Liver (tissue), 9 donors: ENCODE results near the gene ATP10A. TPM values are rescaled to one million over a fixed set of nuclear protein-coding genes. Genes with fewer than 3 reads are reported as not detected.

Experiments
- DNase-seq: peaks from one replicate; pipeline ENCODE4 v3.0.0-alpha.2; 2017; ENCODE audit warnings: low spot score
- H3K27ac ChIP-seq, 2 donors: one replicate each; pipeline ENCODE4 v1.7.0; 2013; ENCODE audit warnings: inconsistent platforms in 2 of 2, low read length in 2 of 2, control low read depth in 1 of 2, low read depth in 1 of 2, mild to moderate bottlenecking in 1 of 2
- H3K27me3 ChIP-seq, 4 donors: one replicate each; pipeline versions ENCODE4 v1.6.1 to v1.7.0; 2013; ENCODE audit warnings: low read length in 3 of 4, inconsistent platforms in 1 of 4, mild to moderate bottlenecking in 1 of 4, moderate library complexity in 1 of 4; ENCODE audit not compliant: control insufficient read depth in 4 of 4, insufficient read depth in 4 of 4
- H3K36me3 ChIP-seq, 4 donors: one replicate each; pipeline versions ENCODE4 v1.6.1 to v1.7.0; 2013; ENCODE audit warnings: low read length in 3 of 4, mild to moderate bottlenecking in 3 of 4, low read depth in 1 of 4, moderate library complexity in 1 of 4; ENCODE audit not compliant: control insufficient read depth in 4 of 4, insufficient read depth in 3 of 4
- H3K4me1 ChIP-seq, 4 donors: one replicate each; pipeline versions ENCODE4 v1.6.1 to v1.7.0; 2013; ENCODE audit warnings: low read length in 3 of 4, mild to moderate bottlenecking in 3 of 4, moderate library complexity in 1 of 4; ENCODE audit not compliant: control insufficient read depth in 4 of 4, insufficient read depth in 4 of 4
- H3K4me3 ChIP-seq, 3 donors: one replicate each; pipeline versions ENCODE4 v1.6.1 to v1.7.0; 2013; ENCODE audit warnings: low read length in 3 of 3, control low read depth in 1 of 3, low read depth in 1 of 3, mild to moderate bottlenecking in 1 of 3
- H3K9ac ChIP-seq, 2 donors: one replicate each; pipeline ENCODE4 v1.7.0; 2013; ENCODE audit warnings: low read length in 2 of 2, mild to moderate bottlenecking in 2 of 2, moderate library complexity in 2 of 2, control low read depth in 1 of 2, low read depth in 1 of 2
- H3K9me3 ChIP-seq, 4 donors: one replicate each; pipeline versions ENCODE4 v1.6.1 to v1.7.0; 2013; ENCODE audit warnings: low read length in 3 of 4; ENCODE audit not compliant: control insufficient read depth in 4 of 4
- ATF3 ChIP-seq: IDR thresholded peaks from 2 replicates; pipeline ENCODE4 v1.6.1; 2016; ENCODE audit warnings: antibody characterized with exemption
- CTCF ChIP-seq: fragments of 150-350 bp; IDR thresholded peaks from 2 replicates; pipeline ENCODE4 v1.5.1; 2017; ENCODE audit warnings: improper control_type of control experiment, low read depth, low read length; ENCODE audit not compliant: missing input control
- EGR1 ChIP-seq, 2 donors: IDR thresholded peaks; 2 replicates each; pipeline ENCODE4 v1.6.1; 2016 to 2018; ENCODE audit warnings: antibody characterized with exemption in 2 of 2, low read depth in 2 of 2
- FOXA1 ChIP-seq: IDR thresholded peaks from 2 replicates; pipeline ENCODE4 v1.6.1; 2016; ENCODE audit warnings: antibody characterized with exemption
- FOXA2 ChIP-seq: IDR thresholded peaks from 2 replicates; pipeline ENCODE4 v1.6.1; 2016; ENCODE audit warnings: antibody characterized with exemption
- GABPA ChIP-seq, 2 donors: IDR thresholded peaks in 1 of 2; conservative IDR thresholded peaks in 1 of 2; 2 replicates each; pipeline ENCODE4 v1.6.1; 2016; ENCODE audit warnings: antibody characterized with exemption in 2 of 2, mild to moderate bottlenecking in 1 of 2, moderate library complexity in 1 of 2
- HNF4A ChIP-seq, 2 donors: conservative IDR thresholded peaks; 2 replicates each; pipeline ENCODE4 v1.6.1; 2016; ENCODE audit warnings: antibody characterized with exemption in 2 of 2, mild to moderate bottlenecking in 2 of 2
- HNF4G ChIP-seq: IDR thresholded peaks from 2 replicates; pipeline ENCODE4 v1.6.1; 2016; ENCODE audit warnings: antibody characterized with exemption
- JUND ChIP-seq, 2 donors: IDR thresholded peaks; 2 replicates each; pipeline ENCODE4 v1.6.1; 2016; ENCODE audit warnings: antibody characterized with exemption in 2 of 2
- MAX ChIP-seq: IDR thresholded peaks from 2 replicates; pipeline ENCODE4 v1.6.1; 2016; ENCODE audit warnings: antibody characterized with exemption
- NR2F2 ChIP-seq: IDR thresholded peaks from 2 replicates; pipeline ENCODE4 v1.6.1; 2016; ENCODE audit warnings: antibody characterized with exemption
- RAD21 ChIP-seq, 2 donors: IDR thresholded peaks; 2 replicates each; pipeline ENCODE4 v1.6.1; 2016; ENCODE audit warnings: antibody characterized with exemption in 2 of 2, mild to moderate bottlenecking in 2 of 2
- REST ChIP-seq: IDR thresholded peaks from 2 replicates; pipeline ENCODE4 v1.6.1; 2016; ENCODE audit warnings: antibody characterized with exemption, mild to moderate bottlenecking
- RXRA ChIP-seq, 2 donors: IDR thresholded peaks; 2 replicates each; pipeline ENCODE4 v1.6.1; 2017 to 2018; ENCODE audit warnings: antibody characterized with exemption in 2 of 2, mild to moderate bottlenecking in 1 of 2
- SP1 ChIP-seq: IDR thresholded peaks from 2 replicates; pipeline ENCODE4 v1.6.1; 2018; ENCODE audit warnings: antibody characterized with exemption, mild to moderate bottlenecking
- TAF1 ChIP-seq: conservative IDR thresholded peaks from 2 replicates; pipeline ENCODE4 v1.6.1; 2016; ENCODE audit warnings: antibody characterized with exemption, mild to moderate bottlenecking
- YY1 ChIP-seq: IDR thresholded peaks from 2 replicates; pipeline ENCODE4 v1.6.1; 2016; ENCODE audit warnings: antibody characterized with exemption, mild to moderate bottlenecking
- ZBTB33 ChIP-seq: IDR thresholded peaks from 2 replicates; pipeline ENCODE4 v1.6.1; 2016; ENCODE audit warnings: antibody characterized with exemption
- WGBS: extraction: QIAGEN DNeasy Blood & Tissue Kit; methylation state at CpG from one replicate; pipeline ENCODE4 v1.1.7; 2013; 5-methylcytosine and 5-hydroxymethylcytosine counted together
- polyA plus RNA-seq, 2 donors: library from polyadenylated mRNA; stranded (reverse) in 1 of 2; unstranded in 1 of 2; fragments of 200-250 nt in 1 of 2; fragments of >200 nt in 1 of 2; fragmentation: Nextera tagmentation in 1 of 2; extraction: Ambion mirVana in 1 of 2; gene quantifications; one replicate each; pipeline versions ENCODE4 v1.2.1 to v1.2.3, GENCODE V29; 2013 to 2015
- total RNA-seq, 2 donors: library from RNA; depleted of rRNA; stranded (reverse); fragments of >200 nt; gene quantifications; one replicate each; pipeline ENCODE4 v1.2.3, GENCODE V29; 2014
- donor health status: healthy.
- donor health status: healthy.
- donor health status: healthy.
- donor health status: healthy.
- donor health status: healthy.

The ATP10A gene
- total and polyA plus RNA-seq, 4 donors: 0.22 to 1.8 (median 0.39) TPM

- H3K9me3 ChIP-seq: no peaks in the 10 kb centered on the region
- H3K9ac ChIP-seq: no peak overlapping the region
- H3K27ac ChIP-seq: no peak overlapping the region
- no peaks in the 10 kb centered on the region for H3K4me1 ChIP-seq
- no peaks in the 10 kb centered on the region for H3K36me3 ChIP-seq
- TF ChIP-seq SP1 (no peak), TAF1 (no peak), JUND (IDR thresholded peaks at IDR 0.05) (no peak), HNF4G (no peak), RAD21 (IDR thresholded peaks at IDR 0.05) (no peak), ZBTB33 (no peak), HNF4A (conservative IDR thresholded peaks at IDR 0.05) (no peak), EGR1 (IDR thresholded peaks at IDR 0.05; ENCODE audit: low read depth in 2 of 2) (no peak), REST (no peak), GABPA (IDR thresholded peaks at IDR 0.05 in 1 of 2, conservative IDR thresholded peaks at IDR 0.05 in 1 of 2) (no peak), CTCF (no peak), FOXA1 (no peak), RXRA (IDR thresholded peaks at IDR 0.05) (no peak), YY1 (no peak), NR2F2 (no peak), FOXA2 (no peak), MAX (no peak), ATF3 (no peak)
- peaks cover 0 to 4% (median 0%) of the 10 kb centered on the region in 4 donors for H3K27me3 ChIP-seq
- no peak for DNase-seq
- no peak overlapping the region for H3K4me3 ChIP-seq
- WGBS: 61% methylated on average over 3 of the region's 3 CpGs
Measured at GRCh38 chr15:25887870-25888269, 24.7 kb upstream of the ATP10A start.
